GM12878 (cell line): ENCODE data around the gene ZMYND11. TPM values are rescaled to one million over a fixed set of nuclear protein-coding genes. Genes with fewer than 3 reads are reported as not detected.

ENCODE experiments used
- ATAC-seq: fragments of 200-7000 bp; cut with Tn5 transposase; 3 replicates; pipeline ENCODE4 v1.9.1; 2020; ENCODE audit warnings: mild to moderate bottlenecking, moderate library complexity
- BruUV-seq: library from RNA; stranded (reverse); fragments of 400-500 nt; replicated peaks from 2 replicates; lab custom pipeline; 2021; lab: Mats Ljungman, UMichigan
- CTCF ChIA-PET: fragments of 300-600 bp; sonication (Branson Sonifier 250); formaldehyde crosslinking; extraction: SDS; loops from one replicate; lab custom pipeline; 2021; ENCODE audit warnings: inconsistent platforms; lab: Yijun Ruan, JAX
- POLR2A ChIA-PET: fragments of 350-600 bp; formaldehyde crosslinking; extraction: SDS; loops from one replicate; lab custom pipeline; 2021; ENCODE audit warnings: inconsistent platforms; lab: Charles Lee
- RAD21 ChIA-PET: fragments of 300-600 bp; sonication (Branson Sonifier 250); formaldehyde crosslinking; loops from one replicate; lab custom pipeline; 2023; ENCODE audit warnings: antibody characterized with exemption; ENCODE audit not compliant: unreplicated experiment; lab: Charles Lee
- SMC1A ChIA-PET: fragments of 300-600 bp; sonication (Branson Sonifier 250); formaldehyde crosslinking; loops from one replicate; lab custom pipeline; 2023; ENCODE audit not compliant: unreplicated experiment, uncharacterized antibody; lab: Charles Lee
- DNase-seq: peaks from one replicate; pipeline ENCODE4 v3.0.0-alpha.2; 2011; ENCODE audit warnings: low read depth, low spot score
- FAIRE-seq: peaks from 3 replicates; lab custom pipeline; 2011; peaks lifted over from hg19 to GRCh38; lab: Jason Lieb, UNC
- H2AFZ ChIP-seq: 2 replicates; pipeline ENCODE4 v1.6.0; 2011; ENCODE audit warnings: low read depth, low read length, control low read depth; ENCODE audit not compliant: control insufficient read depth
- H3K27ac ChIP-seq: 2 replicates; pipeline ENCODE4 v1.5.1; 2011; ENCODE audit warnings: control low read depth; ENCODE audit not compliant: control insufficient read depth, insufficient read depth
- H3K27me3 ChIP-seq, 2 experiments: replicated peaks in 1 of 2; 2 replicates each; pipeline versions ENCODE4 v1.6.0 to v1.6.1; 2011; ENCODE audit warnings: low read length in 1 of 2; ENCODE audit not compliant: control insufficient read depth in 2 of 2, insufficient read depth in 2 of 2
- H3K36me3 ChIP-seq, 2 experiments: 2 replicates each; pipeline ENCODE4 v1.5.1; 2011; ENCODE audit warnings: low read length in 1 of 2; ENCODE audit not compliant: control insufficient read depth in 2 of 2, insufficient read depth in 2 of 2
- H3K4me1 ChIP-seq: 2 replicates; pipeline ENCODE4 v1.6.1; 2011; ENCODE audit warnings: mild to moderate bottlenecking, low read length, moderate library complexity, mixed read lengths; ENCODE audit not compliant: control insufficient read depth, insufficient read depth
- H3K4me2 ChIP-seq: 2 replicates; pipeline ENCODE4 v1.6.0; 2011; ENCODE audit warnings: control low read depth; ENCODE audit not compliant: control insufficient read depth, insufficient read depth
- H3K4me3 ChIP-seq: fragments of 200-600 bp; sonication (generic); 2 replicates; pipeline ENCODE4 v1.5.1; 2016
- H3K79me2 ChIP-seq: 2 replicates; pipeline ENCODE4 v1.6.0; 2011; ENCODE audit warnings: low read length; ENCODE audit not compliant: control insufficient read depth, insufficient read depth
- H3K9ac ChIP-seq: 2 replicates; pipeline ENCODE4 v1.8.0; 2011; ENCODE audit warnings: low read length, control low read depth, mixed read lengths; ENCODE audit not compliant: control insufficient read depth, insufficient read depth
- H3K9me3 ChIP-seq: replicated peaks from 3 replicates; pipeline ENCODE4 v1.5.1; 2011; ENCODE audit warnings: mild to moderate bottlenecking, low read length; ENCODE audit not compliant: control insufficient read depth, insufficient read depth
- H4K20me1 ChIP-seq: 2 replicates; pipeline ENCODE4 v1.6.0; 2011; ENCODE audit not compliant: control insufficient read depth, insufficient read depth
- CHD2 ChIP-seq: IDR thresholded peaks from 2 replicates; pipeline ENCODE4 v1.6.1; 2011; ENCODE audit warnings: low read depth, low read length, improper control_type of control experiment, borderline replicate concordance
- CREM ChIP-seq: IDR thresholded peaks from 2 replicates; pipeline ENCODE4 v1.6.1; 2014; ENCODE audit warnings: antibody characterized with exemption, low read depth
- EZH2 ChIP-seq: IDR thresholded peaks from 2 replicates; pipeline ENCODE4 v1.6.1; 2012; ENCODE audit warnings: low read depth, mild to moderate bottlenecking, control low read depth, inconsistent platforms, low read length, borderline replicate concordance; ENCODE audit not compliant: control insufficient read depth
- GATAD2B ChIP-seq: fragments of 450-650 bp; conservative IDR thresholded peaks from 2 replicates; pipeline ENCODE4 v1.6.1; 2017; ENCODE audit warnings: low read depth, mild to moderate bottlenecking, moderate library complexity
- HDGF ChIP-seq: fragments of 450-650 bp; IDR thresholded peaks from 2 replicates; pipeline ENCODE4 v1.6.1; 2016; ENCODE audit warnings: antibody characterized with exemption
- KDM1A ChIP-seq: fragments of 200-600 bp; sonication (generic); IDR thresholded peaks from 2 replicates; pipeline ENCODE4 v1.6.1; 2016; ENCODE audit warnings: borderline replicate concordance
- NR2C2 ChIP-seq: IDR thresholded peaks from 2 replicates; pipeline ENCODE4 v1.6.1; 2011; ENCODE audit warnings: borderline replicate concordance, low read depth; ENCODE audit not compliant: control insufficient read depth, insufficient read length
- RAD21 ChIP-seq: IDR thresholded peaks from 2 replicates; pipeline ENCODE4 v1.6.1; 2011; ENCODE audit warnings: mild to moderate bottlenecking, low read depth, low read length, moderate library complexity; ENCODE audit not compliant: insufficient read depth
- RBBP5 ChIP-seq: fragments of 200-600 bp; sonication (generic); conservative IDR thresholded peaks from 2 replicates; pipeline ENCODE4 v1.6.1; 2016
- TARDBP ChIP-seq: IDR thresholded peaks from 2 replicates; pipeline ENCODE4 v1.6.1; 2016; ENCODE audit warnings: borderline replicate concordance
- WRNIP1 ChIP-seq: IDR thresholded peaks from 2 replicates; pipeline ENCODE4 v1.6.1; 2011; ENCODE audit warnings: low read depth, low read length, improper control_type of control experiment, borderline replicate concordance
- YY1 ChIP-seq: IDR thresholded peaks from 2 replicates; pipeline ENCODE4 v1.6.1; 2011; ENCODE audit warnings: low read depth, mild to moderate bottlenecking, low read length
- ZNF622 ChIP-seq: fragments of 450-650 bp; IDR thresholded peaks from 2 replicates; pipeline ENCODE4 v1.6.1; 2017; ENCODE audit warnings: mild to moderate bottlenecking, inconsistent platforms
- ZZZ3 ChIP-seq: IDR thresholded peaks from 2 replicates; pipeline ENCODE4 v1.6.1; 2011; ENCODE audit warnings: low read depth; ENCODE audit not compliant: control insufficient read depth, insufficient read length
- WGBS: methylation state at CpG from one replicate; pipeline ENCODE4 v1.1.6; 2016; ENCODE audit warnings: low lambda C conversion rate; ENCODE audit not compliant: insufficient replicate concordance, insufficient coverage; ENCODE audit errors: missing lambda C conversion rate; 5-methylcytosine and 5-hydroxymethylcytosine counted together
- in situ Hi-C: fragments of 300-500 bp; cut with MboI; formaldehyde crosslinking; loops from 9 replicates; pipeline ENCODE4 v1.14.3; 2018; ENCODE audit warnings: mixed read lengths
- intact Hi-C: fragments of 100-400 bp; cut with micrococcal nuclease; formaldehyde crosslinking; loops from one replicate; pipeline ENCODE4 v1.14.2; 2022; ENCODE audit not compliant: unreplicated experiment
- polyA plus RNA-seq, 11 experiments: library from polyadenylated mRNA; depleted of rRNA in 4 of 11; unstranded in 6 of 11; stranded (reverse) in 5 of 11; fragments of >200 nt; fragmentation: Nextera tagmentation in 4 of 11; fragmentation: Illumina TruSeq in 1 of 11; extraction: Ambion mirVana in 4 of 11; extraction: Trizol in 1 of 11; gene quantifications; 1 replicate in 1 of 11; 2 replicates in 10 of 11; pipeline versions ENCODE4 v1.2.1 to v1.2.3, GENCODE V29; 2011 to 2016; ENCODE audit warnings: inconsistent platforms in 2 of 11, missing spikeins in 2 of 11, low read depth in 1 of 11
- total RNA-seq, 4 experiments: library from RNA; depleted of rRNA in 3 of 4; stranded (reverse); fragments of >200 nt in 3 of 4; fragmentation: Illumina TruSeq in 1 of 4; extraction: Trizol in 1 of 4; gene quantifications; 2 replicates each; pipeline versions ENCODE4 v1.2.1 to v1.2.3, GENCODE V29; 2013 to 2021
- TF ChIP-seq, protein P1 (sequence below): fragments of 450-650 bp; formaldehyde crosslinking; IDR thresholded peaks from 2 replicates; pipeline ENCODE4 v1.4.0; 2022; ENCODE audit warnings: mild to moderate bottlenecking, moderate library complexity
- TF ChIP-seq, protein P2 (sequence below): fragments of 450-650 bp; IDR thresholded peaks from 2 replicates; pipeline ENCODE4 v1.6.1; 2016; ENCODE audit warnings: mild to moderate bottlenecking
- TF ChIP-seq, protein P3 (sequence below), 3 experiments: IDR thresholded peaks in 2 of 3; conservative IDR thresholded peaks in 1 of 3; 2 replicates each; pipeline ENCODE4 v1.5.1; 2011; ENCODE audit warnings: low read depth in 3 of 3, low read length in 3 of 3, mild to moderate bottlenecking in 3 of 3, control low read depth in 2 of 3, moderate library complexity in 2 of 3, inconsistent platforms in 1 of 3, mixed read lengths in 1 of 3; ENCODE audit not compliant: control insufficient read depth in 2 of 3, insufficient read depth in 1 of 3; ENCODE audit errors: extremely low read depth in 1 of 3

The ZMYND11 gene
- total and polyA plus RNA-seq, 10 of the 15 experiments (the other 5 are each of a cell fraction or from before 2014, with no cell fraction given), result 3.3 to 24.4 (median 13.1) TPM

DNA sequence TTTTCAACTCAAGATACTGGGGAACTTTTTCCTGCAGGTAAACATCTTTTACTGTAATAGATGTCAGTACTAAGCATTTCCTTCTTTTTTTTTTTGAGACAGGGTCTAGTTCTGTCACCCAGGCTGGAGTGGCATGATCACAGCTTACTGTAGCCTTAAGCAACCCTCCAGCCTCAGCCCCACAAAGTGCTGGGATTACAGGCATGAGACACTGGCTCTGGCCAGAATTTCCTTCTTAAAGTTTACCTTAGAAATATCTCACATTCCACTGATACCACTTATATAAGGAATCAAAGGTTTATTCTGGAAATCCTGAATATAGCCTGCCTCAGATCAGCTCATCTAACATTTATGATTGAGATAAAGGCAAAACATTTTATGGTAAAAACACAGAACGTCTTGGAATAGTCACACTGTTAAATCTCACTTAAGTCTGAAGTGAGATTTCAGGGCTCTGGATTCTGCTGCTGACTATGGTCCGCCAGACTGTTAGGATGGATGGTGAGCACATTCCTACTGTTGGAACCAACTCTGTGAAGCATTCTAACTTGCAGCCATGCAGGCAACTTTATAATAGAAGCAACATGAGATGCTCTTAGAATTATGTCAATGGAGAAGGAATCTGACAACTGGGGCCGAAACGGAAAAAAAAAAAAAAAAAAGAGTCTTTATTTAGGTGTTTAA lies 151.9 kb downstream of the ZMYND11 start (continued):
- TF ChIP-seq RAD21 (no peak), HDGF (no peak), NR2C2 (no peak), EZH2 (no peak)

DNA sequence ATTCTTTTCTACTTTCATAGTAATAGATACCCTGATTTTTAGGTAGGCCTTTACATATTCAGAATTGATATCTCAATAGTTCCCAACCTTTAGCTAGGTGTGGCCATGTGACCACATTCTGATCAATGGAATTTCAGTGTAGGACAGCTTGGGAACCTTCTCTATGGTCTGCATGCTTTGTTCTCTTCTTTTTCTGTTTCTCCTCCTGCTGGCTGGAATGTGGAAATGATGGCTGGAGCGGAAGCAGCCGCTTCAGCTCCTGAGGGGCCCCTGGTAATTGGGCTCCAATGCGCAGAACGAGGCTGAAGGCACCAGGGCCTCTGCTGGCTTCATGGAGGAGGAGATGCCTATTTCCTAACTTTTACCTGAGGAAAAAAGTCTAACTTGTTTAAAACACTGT lies 152.6 kb downstream of the ZMYND11 start:
- H4K20me1 ChIP-seq, result no peaks in the 10 kb centered on the region
- no peak overlapping the region for H2AFZ ChIP-seq
- H3K4me2 ChIP-seq, result no peak overlapping the region
- in situ Hi-C loops, result no loop called here
- ChIA-PET SMC1A (no interaction called here), POLR2A (no interaction called here), CTCF (no interaction called here), RAD21 (no interaction called here)
- intact Hi-C loops, result no loop called here
- no peak overlapping the region for H3K9ac ChIP-seq
- no peaks in the 10 kb centered on the region for H3K79me2 ChIP-seq
- DNase-seq, result no peak
- peaks cover 0 to 5% of the 10 kb centered on the region in 2 experiments; a peak in 1 of 4 replicates for H3K27me3 ChIP-seq
- no peak overlapping the region for H3K27ac ChIP-seq
- H3K4me1 ChIP-seq, result peaks cover 17% of the 10 kb centered on the region
- no TSS peak for BruUV-seq
- H3K4me3 ChIP-seq, result no peak overlapping the region
- 82% methylated on average over 4 of the region's 4 CpGs for WGBS
- no peaks in the 10 kb centered on the region for H3K9me3 ChIP-seq
- no peak for ATAC-seq
- no peaks in the 10 kb centered on the region for H3K36me3 ChIP-seq
- no peak for FAIRE-seq
- TF ChIP-seq, protein P1, sequence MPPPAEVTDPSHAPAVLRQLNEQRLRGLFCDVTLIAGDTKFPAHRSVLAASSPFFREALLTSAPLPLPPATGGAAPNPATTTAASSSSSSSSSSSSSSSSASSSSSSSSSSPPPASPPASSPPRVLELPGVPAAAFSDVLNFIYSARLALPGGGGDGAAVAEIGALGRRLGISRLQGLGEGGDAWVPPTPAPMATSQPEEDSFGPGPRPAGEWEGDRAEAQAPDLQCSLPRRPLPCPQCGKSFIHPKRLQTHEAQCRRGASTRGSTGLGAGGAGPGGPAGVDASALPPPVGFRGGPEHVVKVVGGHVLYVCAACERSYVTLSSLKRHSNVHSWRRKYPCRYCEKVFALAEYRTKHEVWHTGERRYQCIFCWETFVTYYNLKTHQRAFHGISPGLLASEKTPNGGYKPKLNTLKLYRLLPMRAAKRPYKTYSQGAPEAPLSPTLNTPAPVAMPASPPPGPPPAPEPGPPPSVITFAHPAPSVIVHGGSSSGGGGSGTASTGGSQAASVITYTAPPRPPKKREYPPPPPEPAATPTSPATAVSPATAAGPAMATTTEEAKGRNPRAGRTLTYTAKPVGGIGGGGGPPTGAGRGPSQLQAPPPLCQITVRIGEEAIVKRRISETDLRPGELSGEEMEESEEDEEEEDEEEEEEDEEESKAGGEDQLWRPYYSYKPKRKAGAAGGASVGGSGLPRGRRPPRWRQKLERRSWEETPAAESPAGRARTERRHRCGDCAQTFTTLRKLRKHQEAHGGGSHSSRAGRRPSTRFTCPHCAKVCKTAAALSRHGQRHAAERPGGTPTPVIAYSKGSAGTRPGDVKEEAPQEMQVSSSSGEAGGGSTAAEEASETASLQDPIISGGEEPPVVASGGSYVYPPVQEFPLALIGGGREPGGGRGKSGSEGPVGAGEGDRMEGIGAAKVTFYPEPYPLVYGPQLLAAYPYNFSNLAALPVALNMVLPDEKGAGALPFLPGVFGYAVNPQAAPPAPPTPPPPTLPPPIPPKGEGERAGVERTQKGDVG (CRISPR knock-in tag), result no peak
- TF ChIP-seq ZZZ3, result no peak
- no peak for TF ChIP-seq GATAD2B
- TF ChIP-seq, protein P2, sequence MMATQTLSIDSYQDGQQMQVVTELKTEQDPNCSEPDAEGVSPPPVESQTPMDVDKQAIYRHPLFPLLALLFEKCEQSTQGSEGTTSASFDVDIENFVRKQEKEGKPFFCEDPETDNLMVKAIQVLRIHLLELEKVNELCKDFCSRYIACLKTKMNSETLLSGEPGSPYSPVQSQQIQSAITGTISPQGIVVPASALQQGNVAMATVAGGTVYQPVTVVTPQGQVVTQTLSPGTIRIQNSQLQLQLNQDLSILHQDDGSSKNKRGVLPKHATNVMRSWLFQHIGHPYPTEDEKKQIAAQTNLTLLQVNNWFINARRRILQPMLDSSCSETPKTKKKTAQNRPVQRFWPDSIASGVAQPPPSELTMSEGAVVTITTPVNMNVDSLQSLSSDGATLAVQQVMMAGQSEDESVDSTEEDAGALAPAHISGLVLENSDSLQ, result no peak
- TF ChIP-seq WRNIP1, result no peak
- no peak for TF ChIP-seq RAD21
- no peak for TF ChIP-seq CREM
- TF ChIP-seq YY1, result no peak
- TF ChIP-seq, protein P3, sequence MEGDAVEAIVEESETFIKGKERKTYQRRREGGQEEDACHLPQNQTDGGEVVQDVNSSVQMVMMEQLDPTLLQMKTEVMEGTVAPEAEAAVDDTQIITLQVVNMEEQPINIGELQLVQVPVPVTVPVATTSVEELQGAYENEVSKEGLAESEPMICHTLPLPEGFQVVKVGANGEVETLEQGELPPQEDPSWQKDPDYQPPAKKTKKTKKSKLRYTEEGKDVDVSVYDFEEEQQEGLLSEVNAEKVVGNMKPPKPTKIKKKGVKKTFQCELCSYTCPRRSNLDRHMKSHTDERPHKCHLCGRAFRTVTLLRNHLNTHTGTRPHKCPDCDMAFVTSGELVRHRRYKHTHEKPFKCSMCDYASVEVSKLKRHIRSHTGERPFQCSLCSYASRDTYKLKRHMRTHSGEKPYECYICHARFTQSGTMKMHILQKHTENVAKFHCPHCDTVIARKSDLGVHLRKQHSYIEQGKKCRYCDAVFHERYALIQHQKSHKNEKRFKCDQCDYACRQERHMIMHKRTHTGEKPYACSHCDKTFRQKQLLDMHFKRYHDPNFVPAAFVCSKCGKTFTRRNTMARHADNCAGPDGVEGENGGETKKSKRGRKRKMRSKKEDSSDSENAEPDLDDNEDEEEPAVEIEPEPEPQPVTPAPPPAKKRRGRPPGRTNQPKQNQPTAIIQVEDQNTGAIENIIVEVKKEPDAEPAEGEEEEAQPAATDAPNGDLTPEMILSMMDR (IDR thresholded peaks at IDR 0.05 in 2 of 3, conservative IDR thresholded peaks at IDR 0.05 in 1 of 3; ENCODE audit: control insufficient read depth in 2 of 3, extremely low read depth in 1 of 3, insufficient read depth in 1 of 3, low read depth in 3 of 3, low read length in 3 of 3), result no peak
- TF ChIP-seq ZNF622, result no peak
- no peak for TF ChIP-seq CHD2
- no peak for TF ChIP-seq RBBP5
- no peak for TF ChIP-seq KDM1A
- no peak for TF ChIP-seq TARDBP
